Neutrophil (primary cell): ENCODE data around the gene C6orf15.

Source experiments
- H3K27ac ChIP-seq: fragments of 200-600 bp; sonication (generic); 2 replicates; pipeline ENCODE4 v1.5.1; 2016; ENCODE audit warnings: mild to moderate bottlenecking, moderate library complexity
- H3K27me3 ChIP-seq: fragments of 200-600 bp; sonication (generic); 2 replicates; pipeline ENCODE4 v1.6.0; 2016; ENCODE audit warnings: mild to moderate bottlenecking
- H3K36me3 ChIP-seq: fragments of 200-600 bp; sonication (generic); 2 replicates; pipeline ENCODE4 v1.5.1; 2017
- H3K4me1 ChIP-seq, 2 experiments: fragments of 200-600 bp in 1 of 2; sonication (generic) in 1 of 2; 1 replicate in 1 of 2; 2 replicates in 1 of 2; pipeline versions ENCODE4 v1.5.1 to v1.6.1; 2013 to 2016; ENCODE audit warnings: low read depth in 1 of 2, low read length in 1 of 2, mild to moderate bottlenecking in 1 of 2, moderate library complexity in 1 of 2; ENCODE audit not compliant: control insufficient read depth in 1 of 2, insufficient read depth in 1 of 2
- H3K4me3 ChIP-seq, 2 experiments: fragments of 200-600 bp in 1 of 2; sonication (generic) in 1 of 2; 1 replicate in 1 of 2; 2 replicates in 1 of 2; pipeline ENCODE4 v1.5.1; 2013 to 2016; ENCODE audit warnings: low read depth in 1 of 2, low read length in 1 of 2, mild to moderate bottlenecking in 1 of 2, moderate library complexity in 1 of 2
- H3K9me3 ChIP-seq: fragments of 200-600 bp; sonication (generic); 2 replicates; pipeline ENCODE4 v1.5.1; 2016
- TF ChIP-seq, protein P1 (sequence below): fragments of 200-600 bp; sonication (generic); IDR thresholded peaks from 2 replicates; pipeline ENCODE4 v1.5.1; 2016; ENCODE audit warnings: antibody characterized with exemption

C6orf15 gene

DNA sequence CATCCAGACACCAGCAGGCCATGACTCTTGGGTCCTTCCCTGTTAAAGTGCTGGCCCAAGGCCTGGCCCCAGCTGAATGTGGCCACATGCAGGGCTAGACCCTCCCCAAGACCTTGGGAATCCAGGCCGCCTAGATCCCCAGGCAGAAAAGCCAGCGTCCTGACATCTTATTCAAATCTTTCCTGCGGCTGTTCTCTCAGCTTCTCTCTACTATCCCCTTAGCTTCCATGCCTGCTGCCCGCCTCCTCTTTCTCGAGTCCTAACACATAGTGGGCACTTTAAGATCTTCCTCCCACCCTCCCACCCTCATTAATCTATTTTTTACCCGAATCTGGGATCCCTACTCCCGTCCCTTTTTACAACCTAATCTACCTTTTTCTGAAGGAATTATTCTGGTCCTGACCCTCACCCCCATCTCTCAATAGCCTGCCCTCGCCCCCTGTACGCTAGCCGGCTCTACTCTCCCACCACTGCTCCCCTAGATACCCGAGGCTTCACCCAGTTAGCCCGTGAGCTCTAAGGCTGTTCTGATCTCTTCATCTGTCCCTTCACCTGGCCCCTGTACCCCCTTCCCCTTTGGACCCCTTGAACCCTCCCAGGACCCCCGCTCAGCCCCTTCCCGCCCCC, 45.3 kb upstream of the C6orf15 start, which contains the start of gene CCHCR1:
CCHCR1 (minus strand) TSS at position 290 of the 627 bp plus-strand sequence; CDS start at position 88, 202 bp downstream.
- H3K27ac ChIP-seq: peak within 1 kb of the TSS; percentile 74
- peak within 1 kb of the TSS; percentile 64 to 92 for H3K4me3 ChIP-seq
- H3K9me3 ChIP-seq: no peaks in the 10 kb centered on the region
- TF ChIP-seq, protein P1, sequence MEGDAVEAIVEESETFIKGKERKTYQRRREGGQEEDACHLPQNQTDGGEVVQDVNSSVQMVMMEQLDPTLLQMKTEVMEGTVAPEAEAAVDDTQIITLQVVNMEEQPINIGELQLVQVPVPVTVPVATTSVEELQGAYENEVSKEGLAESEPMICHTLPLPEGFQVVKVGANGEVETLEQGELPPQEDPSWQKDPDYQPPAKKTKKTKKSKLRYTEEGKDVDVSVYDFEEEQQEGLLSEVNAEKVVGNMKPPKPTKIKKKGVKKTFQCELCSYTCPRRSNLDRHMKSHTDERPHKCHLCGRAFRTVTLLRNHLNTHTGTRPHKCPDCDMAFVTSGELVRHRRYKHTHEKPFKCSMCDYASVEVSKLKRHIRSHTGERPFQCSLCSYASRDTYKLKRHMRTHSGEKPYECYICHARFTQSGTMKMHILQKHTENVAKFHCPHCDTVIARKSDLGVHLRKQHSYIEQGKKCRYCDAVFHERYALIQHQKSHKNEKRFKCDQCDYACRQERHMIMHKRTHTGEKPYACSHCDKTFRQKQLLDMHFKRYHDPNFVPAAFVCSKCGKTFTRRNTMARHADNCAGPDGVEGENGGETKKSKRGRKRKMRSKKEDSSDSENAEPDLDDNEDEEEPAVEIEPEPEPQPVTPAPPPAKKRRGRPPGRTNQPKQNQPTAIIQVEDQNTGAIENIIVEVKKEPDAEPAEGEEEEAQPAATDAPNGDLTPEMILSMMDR: no peak
- peaks cover 25 to 26% of the 10 kb centered on the region in 2 experiments for H3K4me1 ChIP-seq
- H3K36me3 ChIP-seq: peaks cover 3% of the 10 kb centered on the region
- no peaks in the 10 kb centered on the region for H3K27me3 ChIP-seq

GRCh38 chr6:31156641-31157040, 44.3 kb upstream of the C6orf15 start:
- Histone ChIP-seq H3K27ac (no peak overlapping the region), H3K4me3 (no peak overlapping the region), H3K4me1 (peaks cover 24 to 25% of the 10 kb centered on the region in 2 experiments), H3K36me3 (no peaks in the 10 kb centered on the region), H3K9me3 (no peaks in the 10 kb centered on the region), H3K27me3 (no peaks in the 10 kb centered on the region)
- TF ChIP-seq, protein P1: no peak

DNA sequence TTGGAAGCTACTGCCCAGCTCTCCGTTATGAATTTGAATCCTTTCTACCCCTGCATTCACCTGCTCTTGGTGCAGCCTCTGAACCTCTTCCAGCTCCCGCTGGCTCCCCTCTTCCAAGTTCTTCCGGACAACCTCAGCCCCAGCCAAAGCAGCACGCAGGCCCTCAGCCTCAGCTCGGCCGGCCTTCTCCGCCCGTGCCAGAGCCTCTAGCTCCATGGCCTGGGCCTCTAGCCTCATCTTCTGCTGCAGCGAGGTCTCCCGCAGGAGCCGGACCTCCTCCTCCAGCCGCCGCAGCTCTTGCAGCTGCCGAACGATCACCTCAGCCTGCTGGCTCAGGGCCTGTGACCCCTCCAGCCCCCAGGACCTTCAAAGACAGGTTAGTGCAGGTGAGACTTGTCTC, 42.1 kb upstream of the C6orf15 start:
- Histone ChIP-seq H3K4me1 (peaks cover 18 to 21% of the 10 kb centered on the region in 2 experiments), H3K27me3 (no peaks in the 10 kb centered on the region), H3K9me3 (no peaks in the 10 kb centered on the region), H3K36me3 (peaks cover 9% of the 10 kb centered on the region), H3K4me3 (no peak overlapping the region), H3K27ac (no peak overlapping the region)
- TF ChIP-seq, protein P1: no peak

DNA sequence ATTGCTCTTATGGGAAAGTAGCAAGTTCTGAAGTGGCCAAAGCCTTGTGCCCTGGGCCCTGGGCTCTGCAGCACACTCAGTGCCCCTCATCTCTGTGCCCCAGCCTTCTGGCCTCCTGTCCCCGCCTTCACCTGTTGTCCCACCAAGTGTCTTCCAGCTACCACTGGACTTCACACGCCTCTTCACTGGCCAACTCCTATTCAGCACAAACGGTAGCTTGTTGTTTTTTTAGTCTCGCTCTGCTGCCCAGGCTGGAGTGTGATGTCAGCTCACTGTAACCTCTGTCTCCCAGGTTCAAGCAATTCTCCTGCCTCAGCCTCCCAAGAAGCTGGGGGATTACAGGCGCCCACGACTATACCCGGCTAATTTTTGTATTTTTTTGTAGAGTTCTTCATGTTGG, 40.4 kb upstream of the C6orf15 start:
- Histone ChIP-seq H3K4me1 (peaks cover 6 to 7% of the 10 kb centered on the region in 2 experiments), H3K4me3 (no peak overlapping the region), H3K27ac (no peak overlapping the region), H3K36me3 (peaks cover 13% of the 10 kb centered on the region), H3K9me3 (no peaks in the 10 kb centered on the region), H3K27me3 (no peaks in the 10 kb centered on the region)
- TF ChIP-seq, protein P1: no peak

- Histone ChIP-seq H3K27me3 (no peaks in the 10 kb centered on the region), H3K4me1 (no peaks in the 10 kb centered on the region), H3K9me3 (no peaks in the 10 kb centered on the region), H3K27ac (no peak overlapping the region), H3K4me3 (no peak overlapping the region), H3K36me3 (peaks cover 16% of the 10 kb centered on the region)
- TF ChIP-seq, protein P1: no peak
These were observed 37.6 kb upstream of the C6orf15 start for GRCh38 chr6:31149827-31150447.
